ENCODE measurements around the gene RANBP10. TPM values are rescaled to one million over a fixed set of nuclear protein-coding genes. Genes with fewer than 3 reads are reported as not detected.

RANBP10 gene
- total RNA-seq, 1 experiment from 2014 or later, result 17.2 TPM

GRCh38 chr16:67842509-67843342 is 36.4 kb upstream of the RANBP10 start:
- peak overlapping the region; percentile 86 for H3K27ac Mint-ChIP-seq (ENCODE audit: low read depth, unreplicated experiment)
- H3K4me3 Mint-ChIP-seq (ENCODE audit: unreplicated experiment), result peak overlapping the region; percentile 84
- TF ChIP-seq CTCF (IDR thresholded peaks at IDR 0.05; ENCODE audit: unreplicated experiment), result no peak
- CTCF ChIA-PET, result interaction anchor here (0.7 to 4.2 kb wide), 10 partner anchors 9 to 85 kb away, joined by 3 to 45 read pairs (median 4); no protein-coding TSS in a partner anchor
- H3K27me3 Mint-ChIP-seq (ENCODE audit: insufficient read depth, unreplicated experiment), result no peaks in the 10 kb centered on the region
- peaks cover 16% of the 10 kb centered on the region for H3K4me1 Mint-ChIP-seq (ENCODE audit: insufficient read depth, unreplicated experiment)
- intact Hi-C loops (cut with micrococcal nuclease), result loop anchor here (5.0 to 10.0 kb wide), 3 partner anchors 75 to 318 kb away; partner anchors contain the start of gene RIPOR1
- H3K9me3 Mint-ChIP-seq (ENCODE audit: unreplicated experiment), result no peaks in the 10 kb centered on the region
- H3K36me3 Mint-ChIP-seq (ENCODE audit: insufficient read depth, unreplicated experiment), result peaks cover 6% of the 10 kb centered on the region
- POLR2A ChIA-PET, result interaction anchor here (0.7 to 8.4 kb wide), 5 partner anchors 18 to 93 kb away, joined by 3 to 141 read pairs (median 6); partner anchors contain the start of gene PSKH1
- no TSS peak for BruUV-seq (replicated peaks)
- peak; percentile 37 for DNase-seq (ENCODE audit: unreplicated experiment)

- Mint-ChIP-seq H3K27ac (ENCODE audit: low read depth, unreplicated experiment) (peak within 1 kb of the TSS; percentile 86), H3K4me3 (ENCODE audit: unreplicated experiment) (peak within 1 kb of the TSS; percentile 84), H3K27me3 (ENCODE audit: insufficient read depth, unreplicated experiment) (no peaks in the 10 kb centered on the region), H3K4me1 (ENCODE audit: insufficient read depth, unreplicated experiment) (peaks cover 16% of the 10 kb centered on the region), H3K9me3 (ENCODE audit: unreplicated experiment) (no peaks in the 10 kb centered on the region), H3K36me3 (ENCODE audit: insufficient read depth, unreplicated experiment) (peaks cover 6% of the 10 kb centered on the region)
- ChIA-PET POLR2A (interaction anchor here (0.6 to 2.1 kb wide), 2 partner anchors 18 to 94 kb away, joined by 4 to 6 read pairs; no protein-coding TSS in a partner anchor), CTCF (interaction anchor here (0.6 to 1.4 kb wide), 8 partner anchors 9 to 86 kb away, joined by 3 to 6 read pairs (median 4); no protein-coding TSS in a partner anchor)
- DNase-seq (ENCODE audit: unreplicated experiment), result peak; percentile 97
- intact Hi-C loops (cut with micrococcal nuclease), result loop anchor here (5.0 to 10.0 kb wide), 3 partner anchors 75 to 317 kb away; partner anchors contain the start of gene RIPOR1
- peak; percentile 85 for TF ChIP-seq CTCF (IDR thresholded peaks at IDR 0.05; ENCODE audit: unreplicated experiment)
- BruUV-seq (replicated peaks), result no TSS peak
Observed at GRCh38 chr16:67841816-67842508, 35.6 kb upstream of the RANBP10 start, which contains the start of gene THAP11. Gene THAP11 (plus strand): TSS chr16:67842320. CDS start chr16:67842555, 235 bp downstream.

- Mint-ChIP-seq H3K27ac (ENCODE audit: low read depth, unreplicated experiment) (peak overlapping the region; percentile 86), H3K9me3 (ENCODE audit: unreplicated experiment) (no peaks in the 10 kb centered on the region), H3K36me3 (ENCODE audit: insufficient read depth, unreplicated experiment) (peaks cover 6% of the 10 kb centered on the region), H3K4me1 (ENCODE audit: insufficient read depth, unreplicated experiment) (peaks cover 16% of the 10 kb centered on the region), H3K4me3 (ENCODE audit: unreplicated experiment) (peak overlapping the region; percentile 84), H3K27me3 (ENCODE audit: insufficient read depth, unreplicated experiment) (no peaks in the 10 kb centered on the region)
- no peak for DNase-seq (ENCODE audit: unreplicated experiment)
- ChIA-PET POLR2A (interaction anchor here (0.6 to 2.1 kb wide), 4 partner anchors 19 to 94 kb away, joined by 3 to 6 read pairs (median 4); partner anchors contain the start of gene PSKH1), CTCF (interaction anchor here (0.6 to 1.7 kb wide), 17 partner anchors 9 to 279 kb away, joined by 3 to 8 read pairs (median 4); partner anchors contain the start of gene CTCF)
- intact Hi-C loops (cut with micrococcal nuclease), result loop anchor here (5.0 to 10.0 kb wide), 3 partner anchors 76 to 317 kb away; partner anchors contain the start of gene RIPOR1
- BruUV-seq (replicated peaks), result no TSS peak
- TF ChIP-seq CTCF (IDR thresholded peaks at IDR 0.05; ENCODE audit: unreplicated experiment), result no peak
Observed at GRCh38 chr16:67841198-67841815, 34.9 kb upstream of the RANBP10 start.

All from MCF 10A (cell line).